HUES48 (cell line): ENCODE data around the gene GMPPA.

Experiments used
- H3K27ac ChIP-seq: one replicate; pipeline ENCODE4 v1.7.0; 2013; ENCODE audit warnings: low read depth, low read length, inconsistent platforms
- H3K27me3 ChIP-seq: 2 replicates; pipeline ENCODE4 v1.6.1; 2013; ENCODE audit warnings: mild to moderate bottlenecking, low read length; ENCODE audit not compliant: control insufficient read depth, insufficient read depth
- H3K36me3 ChIP-seq: 2 replicates; pipeline ENCODE4 v1.6.1; 2013; ENCODE audit warnings: low read length; ENCODE audit not compliant: control insufficient read depth, insufficient read depth
- H3K4me1 ChIP-seq: 2 replicates; pipeline ENCODE4 v1.6.1; 2013; ENCODE audit warnings: mild to moderate bottlenecking, low read length; ENCODE audit not compliant: control insufficient read depth, insufficient read depth
- H3K4me3 ChIP-seq: 2 replicates; pipeline ENCODE4 v1.5.1; 2013; ENCODE audit warnings: mild to moderate bottlenecking, low read depth, low read length
- H3K9ac ChIP-seq: 2 replicates; pipeline ENCODE4 v1.6.1; 2013; ENCODE audit warnings: mild to moderate bottlenecking, low read depth, low read length, moderate library complexity
- H3K9me3 ChIP-seq: 2 replicates; pipeline ENCODE4 v1.6.1; 2013; ENCODE audit warnings: low read length; ENCODE audit not compliant: control insufficient read depth, insufficient read depth

Gene GMPPA

GRCh38 chr2:219536425-219536824 is 37.7 kb downstream of the GMPPA start:
- Histone ChIP-seq H3K4me1 (peaks cover 22% of the 10 kb centered on the region), H3K9ac (no peak overlapping the region), H3K27me3 (no peaks in the 10 kb centered on the region), H3K9me3 (no peaks in the 10 kb centered on the region), H3K36me3 (peaks cover 29% of the 10 kb centered on the region), H3K4me3 (no peak overlapping the region), H3K27ac (no peak overlapping the region)

- Histone ChIP-seq H3K36me3 (peaks cover 29% of the 10 kb centered on the region), H3K27me3 (no peaks in the 10 kb centered on the region), H3K27ac (no peak overlapping the region), H3K4me1 (peaks cover 22% of the 10 kb centered on the region), H3K9me3 (no peaks in the 10 kb centered on the region), H3K4me3 (no peak overlapping the region), H3K9ac (no peak overlapping the region; the same call in 1 of the 2 replicates)
Observed at GRCh38 chr2:219536967-219537366, 38.3 kb downstream of the GMPPA start.

GRCh38 chr2:219537657-219538488 is 39.2 kb downstream of the GMPPA start:
- Histone ChIP-seq H3K27me3 (peaks cover 6% of the 10 kb centered on the region; the same call in 1 of the 2 replicates), H3K4me3 (no peak overlapping the region), H3K27ac (peak overlapping the region; percentile 37), H3K9me3 (no peaks in the 10 kb centered on the region), H3K36me3 (peaks cover 29% of the 10 kb centered on the region), H3K9ac (no peak overlapping the region), H3K4me1 (peaks cover 29% of the 10 kb centered on the region)

GRCh38 chr2:219538504-219538951 is 39.8 kb downstream of the GMPPA start:
- peak overlapping the region; percentile 37 for H3K27ac ChIP-seq
- H3K36me3 ChIP-seq: peaks cover 29% of the 10 kb centered on the region
- H3K27me3 ChIP-seq: peaks cover 6% of the 10 kb centered on the region; the same call in 1 of the 2 replicates
- no peaks in the 10 kb centered on the region for H3K9me3 ChIP-seq
- H3K4me1 ChIP-seq: peaks cover 29% of the 10 kb centered on the region
- H3K9ac ChIP-seq: no peak overlapping the region
- H3K4me3 ChIP-seq: no peak overlapping the region

GRCh38 chr2:219538956-219539788 is 40.5 kb downstream of the GMPPA start:
- H3K4me1 ChIP-seq: peaks cover 29% of the 10 kb centered on the region
- H3K9ac ChIP-seq: no peak overlapping the region
- H3K36me3 ChIP-seq: peaks cover 29% of the 10 kb centered on the region
- H3K9me3 ChIP-seq: no peaks in the 10 kb centered on the region
- H3K27me3 ChIP-seq: peaks cover 6% of the 10 kb centered on the region; the same call in 1 of the 2 replicates
- H3K27ac ChIP-seq: peak overlapping the region; percentile 37
- no peak overlapping the region for H3K4me3 ChIP-seq

- Histone ChIP-seq H3K4me3 (no peak overlapping the region), H3K27ac (no peak overlapping the region), H3K27me3 (peaks cover 9% of the 10 kb centered on the region), H3K4me1 (peaks cover 33% of the 10 kb centered on the region), H3K9me3 (no peaks in the 10 kb centered on the region), H3K9ac (no peak overlapping the region), H3K36me3 (peaks cover 29% of the 10 kb centered on the region)
Observed at GRCh38 chr2:219539926-219540678, 41.4 kb downstream of the GMPPA start.

GRCh38 chr2:219540784-219541504 is 42.3 kb downstream of the GMPPA start:
- Histone ChIP-seq H3K4me1 (peaks cover 33% of the 10 kb centered on the region), H3K4me3 (no peak overlapping the region), H3K9me3 (no peaks in the 10 kb centered on the region), H3K27me3 (peaks cover 9% of the 10 kb centered on the region), H3K9ac (no peak overlapping the region), H3K36me3 (peaks cover 29% of the 10 kb centered on the region), H3K27ac (no peak overlapping the region)

GRCh38 chr2:219541611-219542180 is 43.0 kb downstream of the GMPPA start:
- Histone ChIP-seq H3K27me3 (peaks cover 9% of the 10 kb centered on the region), H3K4me1 (peaks cover 33% of the 10 kb centered on the region), H3K9me3 (no peaks in the 10 kb centered on the region), H3K4me3 (peak overlapping the region; percentile 89), H3K36me3 (peaks cover 29% of the 10 kb centered on the region), H3K27ac (no peak overlapping the region), H3K9ac (no peak overlapping the region)

- H3K9me3 ChIP-seq: no peaks in the 10 kb centered on the region
- H3K36me3 ChIP-seq: peaks cover 34% of the 10 kb centered on the region
- peak overlapping the region; percentile 85 for H3K27ac ChIP-seq
- peaks cover 20% of the 10 kb centered on the region for H3K4me1 ChIP-seq
- H3K27me3 ChIP-seq: peaks cover 9% of the 10 kb centered on the region
- H3K4me3 ChIP-seq: peak overlapping the region; percentile 89
- H3K9ac ChIP-seq: peak overlapping the region; percentile 71
Observed at GRCh38 chr2:219542931-219543595, 44.4 kb downstream of the GMPPA start.
